Calu3 (cell line): ENCODE measurements around the gene PUS10. TPM values are rescaled to one million over a fixed set of nuclear protein-coding genes. Genes with fewer than 3 reads are reported as not detected.

Experiments
- BruUV-seq: library from RNA; stranded (reverse); fragments of 400-500 nt; replicated peaks from 2 replicates; lab custom pipeline; 2021; lab: Mats Ljungman, UMichigan
- CTCF ChIA-PET: fragments of 300-600 bp; sonication (Branson Sonifier 250); formaldehyde crosslinking; loops from one replicate; lab custom pipeline; 2022; ENCODE audit warnings: antibody characterized with exemption; lab: Charles Lee
- DNase-seq: peaks from one replicate; pipeline ENCODE4 v3.0.0; 2022
- H3K27ac Mint-ChIP-seq: one replicate; pipeline ENCODE4 v1.8.0; 2022; ENCODE audit warnings: mixed read lengths; ENCODE audit not compliant: unreplicated experiment
- H3K27me3 Mint-ChIP-seq: one replicate; pipeline ENCODE4 v1.8.0; 2022; ENCODE audit warnings: mixed read lengths; ENCODE audit not compliant: unreplicated experiment
- H3K36me3 Mint-ChIP-seq: one replicate; pipeline ENCODE4 v1.8.0; 2022; ENCODE audit warnings: mild to moderate bottlenecking, moderate library complexity, mixed read lengths; ENCODE audit not compliant: insufficient read depth, unreplicated experiment
- H3K4me1 Mint-ChIP-seq: one replicate; pipeline ENCODE4 v1.8.0; 2022; ENCODE audit warnings: mild to moderate bottlenecking, low read depth, mixed read lengths; ENCODE audit not compliant: unreplicated experiment
- H3K4me3 Mint-ChIP-seq: one replicate; pipeline ENCODE4 v1.8.0; 2022; ENCODE audit warnings: mild to moderate bottlenecking, low read depth, moderate library complexity, mixed read lengths; ENCODE audit not compliant: unreplicated experiment
- H3K9me3 Mint-ChIP-seq: one replicate; pipeline ENCODE4 v1.8.0; 2022; ENCODE audit warnings: low read depth, mixed read lengths; ENCODE audit not compliant: unreplicated experiment
- intact Hi-C: fragments of 100-400 bp; cut with micrococcal nuclease; formaldehyde crosslinking; loops from one replicate; pipeline ENCODE4 v1.10.0; 2022; ENCODE audit not compliant: unreplicated experiment
- total RNA-seq: library from RNA; stranded (reverse); gene quantifications from 2 replicates; pipeline ENCODE4 v1.2.3, GENCODE V29; 2022
- TF ChIP-seq, protein P1 (sequence below): fragments of 200-600 bp; IDR thresholded peaks from one replicate; pipeline ENCODE4 v1.8.0; 2022; ENCODE audit warnings: antibody characterized with exemption; ENCODE audit not compliant: unreplicated experiment

PUS10 gene
- total RNA-seq, 1 experiment from 2014 or later: 7.2 TPM

DNA sequence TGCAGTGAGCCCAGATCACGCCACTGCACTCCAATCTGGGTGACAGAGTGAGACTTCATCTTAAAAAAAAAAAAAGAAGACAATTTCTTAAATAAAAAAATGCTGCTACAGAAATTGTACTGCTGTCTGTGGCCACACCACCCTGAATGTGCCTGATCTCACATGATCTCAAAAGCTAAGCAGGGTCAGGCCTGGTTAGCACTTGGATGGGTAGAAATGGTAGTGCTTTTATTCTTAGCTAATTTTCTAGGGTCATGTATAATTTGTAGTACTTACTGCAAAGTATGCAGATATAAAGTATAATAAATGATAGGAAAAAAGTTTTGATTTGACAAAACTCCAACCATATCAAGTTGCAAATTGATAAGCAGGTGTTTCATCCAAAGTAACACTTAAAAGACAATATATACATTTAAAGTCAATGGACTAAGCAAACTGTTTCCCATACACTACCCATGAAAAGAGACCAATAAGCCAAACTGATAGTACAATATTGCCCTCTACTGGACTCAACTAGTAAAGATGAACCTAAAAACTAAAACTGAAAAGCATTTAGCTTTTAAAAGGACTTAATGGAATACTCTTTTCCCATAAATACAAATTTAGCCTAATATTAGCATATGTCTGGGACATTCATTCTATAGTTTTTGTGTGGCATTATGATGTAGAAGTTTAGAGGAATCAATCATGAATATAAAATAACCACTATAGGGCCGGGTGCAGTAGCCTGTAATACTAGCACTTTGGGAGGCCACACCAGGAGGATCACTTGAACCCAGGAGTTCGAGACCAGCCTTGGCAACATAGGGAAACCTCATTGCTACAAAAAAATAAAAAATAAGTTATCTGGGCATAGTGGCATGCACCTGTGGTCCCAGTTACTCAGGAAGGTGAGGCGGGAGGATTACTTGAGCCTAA is 19.2 kb downstream of the PUS10 start:
- H3K4me3 Mint-ChIP-seq: no peak overlapping the region
- H3K36me3 Mint-ChIP-seq: no peaks in the 10 kb centered on the region
- H3K27ac Mint-ChIP-seq: no peak overlapping the region
- no TSS peak for BruUV-seq
- DNase-seq: no peak
- CTCF ChIA-PET: interaction anchor here (0.6 to 1.6 kb wide), 9 partner anchors 18 to 292 kb away, joined by 3 to 9 read pairs (median 4); no protein-coding TSS in a partner anchor
- TF ChIP-seq, protein P1, sequence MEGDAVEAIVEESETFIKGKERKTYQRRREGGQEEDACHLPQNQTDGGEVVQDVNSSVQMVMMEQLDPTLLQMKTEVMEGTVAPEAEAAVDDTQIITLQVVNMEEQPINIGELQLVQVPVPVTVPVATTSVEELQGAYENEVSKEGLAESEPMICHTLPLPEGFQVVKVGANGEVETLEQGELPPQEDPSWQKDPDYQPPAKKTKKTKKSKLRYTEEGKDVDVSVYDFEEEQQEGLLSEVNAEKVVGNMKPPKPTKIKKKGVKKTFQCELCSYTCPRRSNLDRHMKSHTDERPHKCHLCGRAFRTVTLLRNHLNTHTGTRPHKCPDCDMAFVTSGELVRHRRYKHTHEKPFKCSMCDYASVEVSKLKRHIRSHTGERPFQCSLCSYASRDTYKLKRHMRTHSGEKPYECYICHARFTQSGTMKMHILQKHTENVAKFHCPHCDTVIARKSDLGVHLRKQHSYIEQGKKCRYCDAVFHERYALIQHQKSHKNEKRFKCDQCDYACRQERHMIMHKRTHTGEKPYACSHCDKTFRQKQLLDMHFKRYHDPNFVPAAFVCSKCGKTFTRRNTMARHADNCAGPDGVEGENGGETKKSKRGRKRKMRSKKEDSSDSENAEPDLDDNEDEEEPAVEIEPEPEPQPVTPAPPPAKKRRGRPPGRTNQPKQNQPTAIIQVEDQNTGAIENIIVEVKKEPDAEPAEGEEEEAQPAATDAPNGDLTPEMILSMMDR: peak; percentile 39
- no peaks in the 10 kb centered on the region for H3K4me1 Mint-ChIP-seq
- H3K27me3 Mint-ChIP-seq: no peaks in the 10 kb centered on the region
- H3K9me3 Mint-ChIP-seq: no peaks in the 10 kb centered on the region
- intact Hi-C loops: loop anchor here (1.0 to 5.0 kb wide), 3 partner anchors 117 to 292 kb away; partner anchors contain the start of gene REL

DNA sequence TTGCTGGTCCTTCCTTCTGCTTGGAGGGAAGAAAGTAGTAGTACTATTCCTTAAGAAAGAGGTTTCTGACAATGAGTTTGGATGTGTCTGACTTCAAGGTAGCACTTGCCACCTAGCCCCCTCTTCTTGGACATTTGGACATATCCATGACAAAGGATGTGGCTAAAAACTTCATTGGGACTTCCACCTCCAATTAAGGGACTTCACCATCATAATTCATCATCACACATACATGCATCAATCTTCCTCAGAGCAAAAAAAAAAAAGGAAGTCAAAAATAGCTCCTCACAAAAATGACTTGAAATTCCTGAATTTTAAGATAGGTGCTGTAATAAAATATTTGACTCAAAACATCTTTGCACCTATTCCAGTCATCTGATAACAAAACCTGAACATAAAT is 23.9 kb downstream of the PUS10 start:
- H3K36me3 Mint-ChIP-seq: no peaks in the 10 kb centered on the region
- BruUV-seq: no TSS peak
- no peaks in the 10 kb centered on the region for H3K27me3 Mint-ChIP-seq
- no peaks in the 10 kb centered on the region for H3K9me3 Mint-ChIP-seq
- intact Hi-C loops: no loop called here
- TF ChIP-seq, protein P1: no peak
- CTCF ChIA-PET: interaction anchor here (0.6 kb wide), 1 partner anchor 1414 kb away, joined by 3 read pairs; no protein-coding TSS in a partner anchor
- DNase-seq: no peak
- H3K4me3 Mint-ChIP-seq: no peak overlapping the region
- H3K27ac Mint-ChIP-seq: no peak overlapping the region
- peaks cover 5% of the 10 kb centered on the region for H3K4me1 Mint-ChIP-seq

DNA sequence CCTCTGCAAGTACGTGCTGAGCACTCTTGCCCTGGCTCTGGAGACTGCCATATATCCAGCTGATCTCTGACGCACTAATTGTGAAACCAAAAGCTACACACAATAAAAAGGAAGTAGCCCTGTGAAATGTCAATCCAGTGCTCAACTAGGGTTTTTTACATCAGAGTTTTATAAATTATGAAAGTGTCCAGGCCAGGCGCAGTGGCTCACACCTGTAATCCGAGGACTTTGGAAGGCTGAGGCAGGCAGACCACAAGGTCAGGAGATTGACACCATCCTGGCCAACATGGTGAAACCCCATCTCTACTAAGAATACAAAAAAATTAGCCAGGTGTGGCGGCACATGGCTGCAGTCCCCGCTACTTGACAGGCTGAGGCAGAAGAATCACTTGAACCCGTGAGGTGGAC is 25.1 kb downstream of the PUS10 start:
- BruUV-seq: no TSS peak
- DNase-seq: no peak
- intact Hi-C loops: no loop called here
- TF ChIP-seq, protein P1: no peak
- no peak overlapping the region for H3K27ac Mint-ChIP-seq
- peaks cover 8% of the 10 kb centered on the region for H3K4me1 Mint-ChIP-seq
- no peaks in the 10 kb centered on the region for H3K27me3 Mint-ChIP-seq
- H3K36me3 Mint-ChIP-seq: no peaks in the 10 kb centered on the region
- CTCF ChIA-PET: interaction anchor here (1.7 kb wide), 1 partner anchor 13 kb away, joined by 3 read pairs; no protein-coding TSS in a partner anchor
- no peaks in the 10 kb centered on the region for H3K9me3 Mint-ChIP-seq
- H3K4me3 Mint-ChIP-seq: no peak overlapping the region

DNA sequence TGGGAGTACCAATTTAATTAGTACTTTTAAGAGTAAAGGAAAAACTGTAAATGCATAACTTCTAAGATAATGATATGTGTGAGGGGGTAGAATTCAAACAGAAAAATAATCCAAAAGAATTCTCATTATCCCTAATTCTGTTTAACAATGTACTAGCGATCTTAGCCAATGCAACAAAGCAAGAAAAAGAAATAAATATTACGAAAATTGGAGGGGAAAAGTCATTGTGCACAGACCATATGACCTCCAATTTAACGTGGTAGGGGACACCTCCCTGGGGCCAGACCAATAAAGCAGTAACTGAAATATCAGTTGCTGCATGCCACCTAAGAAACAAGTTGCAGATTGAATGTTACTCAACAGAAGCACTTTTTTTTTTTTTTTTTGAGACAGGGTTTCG is 26.4 kb downstream of the PUS10 start:
- Mint-ChIP-seq H3K4me1 (peaks cover 8% of the 10 kb centered on the region), H3K27ac (no peak overlapping the region), H3K9me3 (no peaks in the 10 kb centered on the region), H3K36me3 (no peaks in the 10 kb centered on the region), H3K27me3 (no peaks in the 10 kb centered on the region), H3K4me3 (no peak overlapping the region)
- intact Hi-C loops: no loop called here
- DNase-seq: no peak
- CTCF ChIA-PET: no interaction called here
- TF ChIP-seq, protein P1: no peak
- no TSS peak for BruUV-seq
